CD4-positive, alpha-beta T cell treated with Interferon alpha-2 for 1 hour (primary cell): ENCODE data around the gene LPO.

Experiments
- DNase-seq, 2 donors: peaks; one replicate each; pipeline ENCODE4 v3.0.0-alpha.2; 2020 to 2022

The LPO gene

GRCh38 chr17:58238147-58238634 is at the start of gene LPO:
LPO (plus strand) TSS chr17:58238584; CDS start chr17:58242980, 4,396 bp downstream.
- DNase-seq: no peak

- DNase-seq: no peak
These were observed 48.8 kb upstream of the LPO start for GRCh38 chr17:58189436-58190146.

GRCh38 chr17:58191241-58191896 is 47.0 kb upstream of the LPO start:
- DNase-seq: no peak

- DNase-seq: no peak
These were observed 45.8 kb upstream of the LPO start, which contains the start of gene EPX for GRCh38 chr17:58192612-58193011. EPX (plus strand) TSS chr17:58192726; CDS start chr17:58192847, 121 bp downstream.

- DNase-seq: no peak
These were observed 44.6 kb upstream of the LPO start for GRCh38 chr17:58193641-58194255.

GRCh38 chr17:58195518-58196123 is 42.8 kb upstream of the LPO start:
- DNase-seq: no peak

- DNase-seq: no peak
These were observed 41.8 kb upstream of the LPO start for GRCh38 chr17:58196610-58197009.

- DNase-seq: peak; percentile 53 to 61
These were observed 38.3 kb upstream of the LPO start for GRCh38 chr17:58200024-58200633.

- no peak for DNase-seq
These were observed 35.5 kb upstream of the LPO start for GRCh38 chr17:58202859-58203258.

- DNase-seq: no peak
These were observed 33.6 kb upstream of the LPO start for GRCh38 chr17:58204796-58205195.

- DNase-seq: no peak
These were observed 32.4 kb upstream of the LPO start for GRCh38 chr17:58205936-58206335.

- DNase-seq: no peak
These were observed 30.9 kb upstream of the LPO start for GRCh38 chr17:58207451-58207850.

GRCh38 chr17:58208344-58208743 is 30.0 kb upstream of the LPO start:
- no peak for DNase-seq

GRCh38 chr17:58210922-58211321 is 27.5 kb upstream of the LPO start:
- DNase-seq: no peak

- no peak for DNase-seq
These were observed 22.7 kb upstream of the LPO start for GRCh38 chr17:58215685-58216084.

GRCh38 chr17:58217766-58218165 is 20.6 kb upstream of the LPO start:
- no peak for DNase-seq

- peak; percentile 95 to 97 for DNase-seq
These were observed 19.2 kb upstream of the LPO start, which contains the start of gene MKS1 for GRCh38 chr17:58219007-58219788. MKS1 (minus strand) TSS chr17:58219255; CDS start chr17:58219230, 25 bp downstream.

GRCh38 chr17:58219789-58220183 is 18.6 kb upstream of the LPO start:
- no peak for DNase-seq

GRCh38 chr17:58224315-58224714 is 14.1 kb upstream of the LPO start:
- no peak for DNase-seq

GRCh38 chr17:58227733-58228132 is 10.7 kb upstream of the LPO start:
- no peak for DNase-seq

- DNase-seq: no peak
These were observed 9.7 kb upstream of the LPO start for GRCh38 chr17:58228679-58229078.

GRCh38 chr17:58229384-58229783 is 9.0 kb upstream of the LPO start:
- no peak for DNase-seq
